ENCODE results near the gene NPL.

- TF ChIP-seq POLR2AphosphoS5 (IDR thresholded peaks at IDR 0.05; ENCODE audit: low read depth) (no peak), GABPA (IDR thresholded peaks at IDR 0.05; ENCODE audit: low read depth) (no peak), CTCF (IDR thresholded peaks at IDR 0.05; ENCODE audit: insufficient read depth, low read length) (no peak), SPI1 (IDR thresholded peaks at IDR 0.05; ENCODE audit: borderline replicate concordance, low read depth) (no peak)
- TF ChIP-seq, protein P1, sequence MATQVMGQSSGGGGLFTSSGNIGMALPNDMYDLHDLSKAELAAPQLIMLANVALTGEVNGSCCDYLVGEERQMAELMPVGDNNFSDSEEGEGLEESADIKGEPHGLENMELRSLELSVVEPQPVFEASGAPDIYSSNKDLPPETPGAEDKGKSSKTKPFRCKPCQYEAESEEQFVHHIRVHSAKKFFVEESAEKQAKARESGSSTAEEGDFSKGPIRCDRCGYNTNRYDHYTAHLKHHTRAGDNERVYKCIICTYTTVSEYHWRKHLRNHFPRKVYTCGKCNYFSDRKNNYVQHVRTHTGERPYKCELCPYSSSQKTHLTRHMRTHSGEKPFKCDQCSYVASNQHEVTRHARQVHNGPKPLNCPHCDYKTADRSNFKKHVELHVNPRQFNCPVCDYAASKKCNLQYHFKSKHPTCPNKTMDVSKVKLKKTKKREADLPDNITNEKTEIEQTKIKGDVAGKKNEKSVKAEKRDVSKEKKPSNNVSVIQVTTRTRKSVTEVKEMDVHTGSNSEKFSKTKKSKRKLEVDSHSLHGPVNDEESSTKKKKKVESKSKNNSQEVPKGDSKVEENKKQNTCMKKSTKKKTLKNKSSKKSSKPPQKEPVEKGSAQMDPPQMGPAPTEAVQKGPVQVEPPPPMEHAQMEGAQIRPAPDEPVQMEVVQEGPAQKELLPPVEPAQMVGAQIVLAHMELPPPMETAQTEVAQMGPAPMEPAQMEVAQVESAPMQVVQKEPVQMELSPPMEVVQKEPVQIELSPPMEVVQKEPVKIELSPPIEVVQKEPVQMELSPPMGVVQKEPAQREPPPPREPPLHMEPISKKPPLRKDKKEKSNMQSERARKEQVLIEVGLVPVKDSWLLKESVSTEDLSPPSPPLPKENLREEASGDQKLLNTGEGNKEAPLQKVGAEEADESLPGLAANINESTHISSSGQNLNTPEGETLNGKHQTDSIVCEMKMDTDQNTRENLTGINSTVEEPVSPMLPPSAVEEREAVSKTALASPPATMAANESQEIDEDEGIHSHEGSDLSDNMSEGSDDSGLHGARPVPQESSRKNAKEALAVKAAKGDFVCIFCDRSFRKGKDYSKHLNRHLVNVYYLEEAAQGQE (IDR thresholded peaks at IDR 0.05; ENCODE audit: insufficient replicate concordance, low read depth), result no peak
Measured at GRCh38 chr1:182817802-182818201, 28.2 kb downstream of the NPL start.

Data from HL-60 (cell line).